GM23248 (cell line): ENCODE data around the gene DDI2. TPM values are rescaled to one million over a fixed set of nuclear protein-coding genes. Genes with fewer than 3 reads are reported as not detected.
A peak's percentile ranks its signal among the peaks of the same experiment; 100 is the strongest.

Source experiments
- DNase-seq: peaks from one replicate; pipeline ENCODE4 v3.0.0-alpha.2; 2015
- H2AFZ ChIP-seq: fragments of 200-600 bp; sonication (generic); 2 replicates; pipeline ENCODE4 v1.6.1; 2016; ENCODE audit warnings: antibody characterized with exemption
- H3F3A ChIP-seq: fragments of 200-600 bp; sonication (generic); 2 replicates; pipeline ENCODE4 v1.6.1; 2016; ENCODE audit warnings: mild to moderate bottlenecking, antibody characterized with exemption, mixed run types; ENCODE audit not compliant: insufficient read depth
- H3K27ac ChIP-seq: fragments of 200-600 bp; sonication (generic); 2 replicates; pipeline ENCODE4 v1.5.1; 2016; ENCODE audit warnings: mild to moderate bottlenecking
- H3K27me3 ChIP-seq: fragments of 200-600 bp; sonication (generic); replicated peaks from 2 replicates; pipeline ENCODE4 v1.6.1; 2016; ENCODE audit warnings: mild to moderate bottlenecking; ENCODE audit not compliant: insufficient read depth
- H3K36me3 ChIP-seq: fragments of 200-600 bp; sonication (generic); 2 replicates; pipeline ENCODE4 v1.6.1; 2016; ENCODE audit warnings: low read depth, mild to moderate bottlenecking
- H3K4me1 ChIP-seq: fragments of 200-600 bp; sonication (generic); 2 replicates; pipeline ENCODE4 v1.6.1; 2016; ENCODE audit warnings: mild to moderate bottlenecking; ENCODE audit not compliant: insufficient read depth
- H3K4me2 ChIP-seq: fragments of 200-600 bp; sonication (generic); one replicate; pipeline ENCODE4 v1.6.1; 2016; ENCODE audit warnings: mild to moderate bottlenecking; ENCODE audit not compliant: unreplicated experiment
- H3K4me3 ChIP-seq: fragments of 200-600 bp; sonication (generic); 2 replicates; pipeline ENCODE4 v1.5.1; 2016; ENCODE audit warnings: mild to moderate bottlenecking
- H3K79me2 ChIP-seq: fragments of 200-600 bp; sonication (generic); 2 replicates; pipeline ENCODE4 v1.6.1; 2016; ENCODE audit warnings: mild to moderate bottlenecking; ENCODE audit not compliant: insufficient read depth
- H3K9ac ChIP-seq: fragments of 200-600 bp; sonication (generic); 2 replicates; pipeline ENCODE4 v1.6.1; 2016; ENCODE audit warnings: mild to moderate bottlenecking
- H3K9me2 ChIP-seq: fragments of 200-600 bp; sonication (generic); 2 replicates; pipeline ENCODE4 v1.6.1; 2016; ENCODE audit warnings: mixed run types, mild to moderate bottlenecking, moderate library complexity; ENCODE audit not compliant: insufficient read depth
- H3K9me3 ChIP-seq: fragments of 200-600 bp; sonication (generic); one replicate; pipeline ENCODE4 v1.6.1; 2017; ENCODE audit warnings: low read depth
- H4K20me1 ChIP-seq: fragments of 200-600 bp; sonication (generic); 2 replicates; pipeline ENCODE4 v1.6.0; 2016; ENCODE audit not compliant: insufficient read depth
- EZH2 ChIP-seq: fragments of 200-600 bp; sonication (generic); IDR thresholded peaks from 2 replicates; pipeline ENCODE4 v1.6.1; 2018; ENCODE audit warnings: antibody characterized with exemption, mild to moderate bottlenecking; ENCODE audit not compliant: insufficient read depth, poor library complexity, severe bottlenecking
- EZH2phosphoT487 ChIP-seq: fragments of 200-600 bp; sonication (generic); IDR thresholded peaks from 2 replicates; pipeline ENCODE4 v1.6.1; 2018; ENCODE audit warnings: antibody characterized with exemption, moderate library complexity, mild to moderate bottlenecking, low read depth; ENCODE audit not compliant: insufficient read depth
- WGBS, 2 experiments: methylation state at CpG; one replicate each; pipeline ENCODE4 v1.1.6; 2015 to 2017; ENCODE audit warnings: low lambda C conversion rate in 2 of 2, low coverage in 1 of 2; ENCODE audit errors: missing lambda C conversion rate in 2 of 2; 5-methylcytosine and 5-hydroxymethylcytosine counted together
- in situ Hi-C: fragments of 300-500 bp; cut with MboI; formaldehyde crosslinking; loops from 2 replicates; pipeline ENCODE4 v1.15.0; 2020
- polyA plus RNA-seq: library from polyadenylated mRNA; unstranded; fragments of >200 nt; fragmentation: Nextera tagmentation; extraction: Ambion mirVana; gene quantifications from 2 replicates; pipeline ENCODE4 v1.2.1, GENCODE V29; 2016
- total RNA-seq: library from RNA; depleted of rRNA; stranded (reverse); fragments of >200 nt; shearing (Covaris generic); gene quantifications from 2 replicates; pipeline ENCODE4 v1.2.3, GENCODE V29; 2014

DDI2 gene
- total and polyA plus RNA-seq, 2 experiments from 2014 or later = 5.0 to 7.9 TPM

- 78% methylated on average over 13 of the region's 13 CpGs for WGBS, 2 experiments
- Histone ChIP-seq H3K27me3 (no peaks in the 10 kb centered on the region), H3K9ac (no peak overlapping the region), H3F3A (peaks cover 36% of the 10 kb centered on the region; the same call in 1 of the 2 replicates), H3K27ac (no peak overlapping the region), H3K79me2 (peaks cover 100% of the 10 kb centered on the region), H3K9me3 (no peaks in the 10 kb centered on the region), H3K36me3 (peaks cover 15% of the 10 kb centered on the region), H2AFZ (no peak overlapping the region), H3K9me2 (no peaks in the 10 kb centered on the region), H4K20me1 (no peaks in the 10 kb centered on the region), H3K4me2 (no peak overlapping the region), H3K4me3 (no peak overlapping the region), H3K4me1 (peaks cover 34% of the 10 kb centered on the region)
- no peak for DNase-seq
- in situ Hi-C loops = no loop called here
- TF ChIP-seq EZH2phosphoT487 = no peak
- no peak for TF ChIP-seq EZH2
Observed at GRCh38 chr1:15625056-15625917, 8.0 kb downstream of the DDI2 start.

DNA sequence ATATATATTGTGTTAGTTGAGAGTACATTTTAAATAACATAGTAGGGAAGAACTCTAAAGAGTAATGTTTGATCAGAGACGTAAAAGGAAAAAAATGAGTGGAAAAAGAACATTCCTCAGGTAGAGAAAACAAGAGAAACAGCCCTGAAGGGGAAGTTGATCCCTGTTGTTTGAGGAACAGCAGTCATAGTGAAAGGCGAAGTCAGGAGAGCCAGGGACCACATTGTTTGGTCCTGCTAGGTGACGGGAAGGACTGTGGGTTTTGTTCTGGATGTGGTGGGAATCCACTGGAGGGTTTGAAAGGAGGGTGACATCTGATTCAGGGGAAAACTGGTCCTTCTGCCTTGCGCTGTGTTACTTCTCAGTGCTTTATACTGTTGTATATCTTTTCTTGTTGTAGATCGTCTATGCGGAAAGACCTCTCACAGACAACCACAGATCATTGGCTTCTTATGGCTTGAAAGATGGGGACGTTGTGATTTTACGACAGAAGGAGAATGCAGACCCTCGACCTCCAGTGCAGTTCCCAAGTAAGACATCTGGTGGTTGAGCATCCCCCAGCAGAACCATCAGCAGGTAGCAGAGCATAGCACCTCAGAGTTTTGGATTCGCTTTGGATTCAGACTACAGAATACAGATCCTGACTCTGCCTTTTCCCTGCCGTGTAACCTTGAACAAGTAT, 9.2 kb downstream of the DDI2 start:
- peaks cover 23% of the 10 kb centered on the region for H3K36me3 ChIP-seq
- WGBS, 2 experiments = 83 to 86% methylated on average over 11 of the region's 11 CpGs
- H3K9ac ChIP-seq = no peak overlapping the region
- H3K9me2 ChIP-seq = no peaks in the 10 kb centered on the region
- no peak for DNase-seq
- H3K27me3 ChIP-seq = no peaks in the 10 kb centered on the region
- H3K4me1 ChIP-seq = peaks cover 24% of the 10 kb centered on the region
- H3F3A ChIP-seq = peaks cover 24% of the 10 kb centered on the region; the same call in 1 of the 2 replicates
- H3K27ac ChIP-seq = no peak overlapping the region
- H3K4me2 ChIP-seq = no peak overlapping the region
- no peaks in the 10 kb centered on the region for H3K9me3 ChIP-seq
- peaks cover 99% of the 10 kb centered on the region for H3K79me2 ChIP-seq
- in situ Hi-C loops = no loop called here
- H3K4me3 ChIP-seq = no peak overlapping the region
- no peak overlapping the region for H2AFZ ChIP-seq
- TF ChIP-seq EZH2phosphoT487 (no peak), EZH2 (no peak)
- H4K20me1 ChIP-seq = no peaks in the 10 kb centered on the region

- TF ChIP-seq EZH2 = no peak
- H3K27ac ChIP-seq = peak overlapping the region; percentile 42; the same call in 1 of the 2 replicates
Observed at GRCh38 chr1:15627343-15627988, 10.2 kb downstream of the DDI2 start.

GRCh38 chr1:15628003-15628402, 10.7 kb downstream of the DDI2 start:
- Histone ChIP-seq H4K20me1 (no peaks in the 10 kb centered on the region), H3K4me2 (peak overlapping the region; percentile 12), H3K79me2 (peaks cover 95% of the 10 kb centered on the region), H3F3A (peaks cover 13% of the 10 kb centered on the region; the same call in 1 of the 2 replicates), H3K4me3 (no peak overlapping the region), H2AFZ (no peak overlapping the region), H3K27me3 (no peaks in the 10 kb centered on the region), H3K9ac (no peak overlapping the region), H3K36me3 (peaks cover 28% of the 10 kb centered on the region), H3K4me1 (peaks cover 11% of the 10 kb centered on the region), H3K9me3 (no peaks in the 10 kb centered on the region), H3K9me2 (no peaks in the 10 kb centered on the region), H3K27ac (peak overlapping the region; percentile 42; the same call in 1 of the 2 replicates)
- no peak for TF ChIP-seq EZH2
- no peak for TF ChIP-seq EZH2phosphoT487
- WGBS, 2 experiments = 36 to 41% methylated on average over 1 of the region's 1 CpG
- no peak for DNase-seq
- in situ Hi-C loops = no loop called here

More at GRCh38 chr1:15627343-15627988, 10.2 kb downstream of the DDI2 start:
- Histone ChIP-seq H2AFZ (no peak overlapping the region), H3K27me3 (no peaks in the 10 kb centered on the region), H4K20me1 (no peaks in the 10 kb centered on the region), H3K36me3 (peaks cover 26% of the 10 kb centered on the region), H3K4me2 (peak overlapping the region; percentile 12), H3K4me3 (no peak overlapping the region), H3K4me1 (peaks cover 13% of the 10 kb centered on the region), H3K9ac (no peak overlapping the region), H3K9me3 (no peaks in the 10 kb centered on the region), H3F3A (peaks cover 17% of the 10 kb centered on the region; the same call in 1 of the 2 replicates), H3K9me2 (no peaks in the 10 kb centered on the region), H3K79me2 (peaks cover 99% of the 10 kb centered on the region)
- peak; percentile 42 for DNase-seq
- WGBS, 2 experiments = 9 to 10% methylated on average over 4 of the region's 4 CpGs
- in situ Hi-C loops = no loop called here
